IMR-90 (cell line): ENCODE results near the gene STPG4.

Experiments used
- BHLHE40 ChIP-seq: fragments of 150-350 bp; IDR thresholded peaks from 2 replicates; pipeline ENCODE4 v1.6.1; 2016; ENCODE audit warnings: mild to moderate bottlenecking, low read depth, low read length
- CEBPB ChIP-seq: IDR thresholded peaks from 2 replicates; pipeline ENCODE4 v1.6.1; 2012; ENCODE audit warnings: low read depth, low read length, improper control_type of control experiment
- CHD1 ChIP-seq: IDR thresholded peaks from 2 replicates; pipeline ENCODE4 v1.6.1; 2012; ENCODE audit warnings: low read depth, low read length, improper control_type of control experiment
- MXI1 ChIP-seq: IDR thresholded peaks from 2 replicates; pipeline ENCODE4 v1.6.1; 2012; ENCODE audit warnings: low read depth, mild to moderate bottlenecking, low read length, moderate library complexity, borderline replicate concordance
- NFE2L2 ChIP-seq: fragments of 150-350 bp; IDR thresholded peaks from 2 replicates; pipeline ENCODE4 v1.6.1; 2016; ENCODE audit warnings: low read depth, mild to moderate bottlenecking, low read length
- POLR2A ChIP-seq: IDR thresholded peaks from 2 replicates; pipeline ENCODE4 v1.6.1; 2012; ENCODE audit warnings: mild to moderate bottlenecking, low read depth, low read length
- RAD21 ChIP-seq: IDR thresholded peaks from 2 replicates; pipeline ENCODE4 v1.6.1; 2012; ENCODE audit warnings: low read length, improper control_type of control experiment
- RCOR1 ChIP-seq: IDR thresholded peaks from 2 replicates; pipeline ENCODE4 v1.6.1; 2012; ENCODE audit warnings: mild to moderate bottlenecking, low read length, improper control_type of control experiment; ENCODE audit not compliant: insufficient replicate concordance
- SMC3 ChIP-seq: fragments of 150-350 bp; IDR thresholded peaks from 2 replicates; pipeline ENCODE4 v1.6.1; 2016; ENCODE audit warnings: low read depth, mild to moderate bottlenecking, antibody characterized with exemption, low read length, moderate library complexity
- TF ChIP-seq, protein P1 (sequence below): conservative IDR thresholded peaks from 2 replicates; pipeline ENCODE4 v1.5.1; 2012; ENCODE audit warnings: mild to moderate bottlenecking, low read depth, low read length, improper control_type of control experiment
- TF ChIP-seq, protein P2 (sequence below): fragments of 150-350 bp; IDR thresholded peaks from 2 replicates; pipeline ENCODE4 v1.6.1; 2016; ENCODE audit warnings: low read depth, mild to moderate bottlenecking, low read length, moderate library complexity, borderline replicate concordance

DNA sequence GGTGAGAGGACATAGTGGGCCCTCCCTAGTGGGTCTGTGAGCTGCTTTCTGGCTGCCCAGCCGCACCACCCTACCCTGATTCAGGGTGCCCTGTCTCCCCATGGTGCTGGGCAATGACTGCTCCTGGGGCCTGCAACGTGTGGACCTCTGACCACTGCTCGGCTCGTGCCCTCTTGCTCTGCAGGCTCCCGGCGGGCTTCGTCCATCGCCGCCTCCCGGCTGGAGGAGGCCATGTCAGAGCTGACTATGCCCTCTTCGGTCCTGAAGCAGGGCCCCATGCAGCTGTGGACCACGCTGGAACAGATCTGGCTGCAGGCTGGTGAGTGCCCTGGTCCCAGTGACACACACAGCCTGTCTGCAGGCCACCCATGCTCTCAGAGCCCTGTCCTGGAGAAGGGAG lies 103.5 kb downstream of the STPG4 start:
- TF ChIP-seq, protein P1, sequence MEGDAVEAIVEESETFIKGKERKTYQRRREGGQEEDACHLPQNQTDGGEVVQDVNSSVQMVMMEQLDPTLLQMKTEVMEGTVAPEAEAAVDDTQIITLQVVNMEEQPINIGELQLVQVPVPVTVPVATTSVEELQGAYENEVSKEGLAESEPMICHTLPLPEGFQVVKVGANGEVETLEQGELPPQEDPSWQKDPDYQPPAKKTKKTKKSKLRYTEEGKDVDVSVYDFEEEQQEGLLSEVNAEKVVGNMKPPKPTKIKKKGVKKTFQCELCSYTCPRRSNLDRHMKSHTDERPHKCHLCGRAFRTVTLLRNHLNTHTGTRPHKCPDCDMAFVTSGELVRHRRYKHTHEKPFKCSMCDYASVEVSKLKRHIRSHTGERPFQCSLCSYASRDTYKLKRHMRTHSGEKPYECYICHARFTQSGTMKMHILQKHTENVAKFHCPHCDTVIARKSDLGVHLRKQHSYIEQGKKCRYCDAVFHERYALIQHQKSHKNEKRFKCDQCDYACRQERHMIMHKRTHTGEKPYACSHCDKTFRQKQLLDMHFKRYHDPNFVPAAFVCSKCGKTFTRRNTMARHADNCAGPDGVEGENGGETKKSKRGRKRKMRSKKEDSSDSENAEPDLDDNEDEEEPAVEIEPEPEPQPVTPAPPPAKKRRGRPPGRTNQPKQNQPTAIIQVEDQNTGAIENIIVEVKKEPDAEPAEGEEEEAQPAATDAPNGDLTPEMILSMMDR = no peak
- TF ChIP-seq SMC3 = no peak
- TF ChIP-seq RCOR1 = no peak
- no peak for TF ChIP-seq NFE2L2
- no peak for TF ChIP-seq CHD1
- no peak for TF ChIP-seq POLR2A
- TF ChIP-seq MXI1 = no peak
- TF ChIP-seq, protein P2, sequence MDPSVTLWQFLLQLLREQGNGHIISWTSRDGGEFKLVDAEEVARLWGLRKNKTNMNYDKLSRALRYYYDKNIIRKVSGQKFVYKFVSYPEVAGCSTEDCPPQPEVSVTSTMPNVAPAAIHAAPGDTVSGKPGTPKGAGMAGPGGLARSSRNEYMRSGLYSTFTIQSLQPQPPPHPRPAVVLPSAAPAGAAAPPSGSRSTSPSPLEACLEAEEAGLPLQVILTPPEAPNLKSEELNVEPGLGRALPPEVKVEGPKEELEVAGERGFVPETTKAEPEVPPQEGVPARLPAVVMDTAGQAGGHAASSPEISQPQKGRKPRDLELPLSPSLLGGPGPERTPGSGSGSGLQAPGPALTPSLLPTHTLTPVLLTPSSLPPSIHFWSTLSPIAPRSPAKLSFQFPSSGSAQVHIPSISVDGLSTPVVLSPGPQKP = no peak
- no peak for TF ChIP-seq RAD21
- no peak for TF ChIP-seq BHLHE40
- TF ChIP-seq CEBPB = no peak
